Osteocyte (in vitro differentiated cells): ENCODE measurements around the gene CACNB1. TPM values are rescaled to one million over a fixed set of nuclear protein-coding genes. Genes with fewer than 3 reads are reported as not detected.

Experiments
- DNase-seq: peaks from one replicate; pipeline ENCODE4 v3.0.0; 2021; ENCODE audit warnings: mixed read lengths; ENCODE audit not compliant: unreplicated experiment; ENCODE audit errors: extremely low spot score
- H3K27ac Mint-ChIP-seq: one replicate; pipeline ENCODE4 v1.8.0; 2021; ENCODE audit warnings: mild to moderate bottlenecking, mixed read lengths; ENCODE audit not compliant: unreplicated experiment
- H3K27me3 Mint-ChIP-seq: one replicate; pipeline ENCODE4 v1.8.0; 2021; ENCODE audit warnings: mixed read lengths; ENCODE audit not compliant: unreplicated experiment
- H3K36me3 Mint-ChIP-seq: one replicate; pipeline ENCODE4 v1.8.0; 2021; ENCODE audit warnings: mixed read lengths; ENCODE audit not compliant: unreplicated experiment
- H3K4me1 Mint-ChIP-seq: one replicate; pipeline ENCODE4 v1.8.0; 2021; ENCODE audit warnings: mixed read lengths; ENCODE audit not compliant: unreplicated experiment
- H3K4me3 Mint-ChIP-seq: one replicate; pipeline ENCODE4 v1.8.0; 2021; ENCODE audit warnings: mild to moderate bottlenecking, moderate library complexity, mixed read lengths; ENCODE audit not compliant: unreplicated experiment
- H3K9me3 Mint-ChIP-seq: one replicate; pipeline ENCODE4 v1.8.0; 2021; ENCODE audit warnings: mixed read lengths; ENCODE audit not compliant: unreplicated experiment
- total RNA-seq: library from RNA; stranded (reverse); gene quantifications from 2 replicates; pipeline ENCODE4 v1.2.1, GENCODE V29; 2021
- TF ChIP-seq, protein P1 (sequence below): fragments of 200-600 bp; sonication (generic); IDR thresholded peaks from 2 replicates; pipeline ENCODE4 v1.5.0; 2021; ENCODE audit warnings: antibody characterized with exemption, mild to moderate bottlenecking, moderate library complexity

The CACNB1 gene
- total RNA-seq, 1 donor from 2014 or later: 15.4 TPM

- TF ChIP-seq, protein P1, sequence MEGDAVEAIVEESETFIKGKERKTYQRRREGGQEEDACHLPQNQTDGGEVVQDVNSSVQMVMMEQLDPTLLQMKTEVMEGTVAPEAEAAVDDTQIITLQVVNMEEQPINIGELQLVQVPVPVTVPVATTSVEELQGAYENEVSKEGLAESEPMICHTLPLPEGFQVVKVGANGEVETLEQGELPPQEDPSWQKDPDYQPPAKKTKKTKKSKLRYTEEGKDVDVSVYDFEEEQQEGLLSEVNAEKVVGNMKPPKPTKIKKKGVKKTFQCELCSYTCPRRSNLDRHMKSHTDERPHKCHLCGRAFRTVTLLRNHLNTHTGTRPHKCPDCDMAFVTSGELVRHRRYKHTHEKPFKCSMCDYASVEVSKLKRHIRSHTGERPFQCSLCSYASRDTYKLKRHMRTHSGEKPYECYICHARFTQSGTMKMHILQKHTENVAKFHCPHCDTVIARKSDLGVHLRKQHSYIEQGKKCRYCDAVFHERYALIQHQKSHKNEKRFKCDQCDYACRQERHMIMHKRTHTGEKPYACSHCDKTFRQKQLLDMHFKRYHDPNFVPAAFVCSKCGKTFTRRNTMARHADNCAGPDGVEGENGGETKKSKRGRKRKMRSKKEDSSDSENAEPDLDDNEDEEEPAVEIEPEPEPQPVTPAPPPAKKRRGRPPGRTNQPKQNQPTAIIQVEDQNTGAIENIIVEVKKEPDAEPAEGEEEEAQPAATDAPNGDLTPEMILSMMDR: no peak
- Mint-ChIP-seq H3K4me1 (peaks cover 25% of the 10 kb centered on the region), H3K36me3 (no peaks in the 10 kb centered on the region), H3K9me3 (no peaks in the 10 kb centered on the region), H3K27me3 (peaks cover 11% of the 10 kb centered on the region), H3K4me3 (no peak overlapping the region), H3K27ac (peak overlapping the region; percentile 41)
- no peak for DNase-seq
Measured at GRCh38 chr17:39231091-39231561, 33.7 kb upstream of the CACNB1 start.

- Mint-ChIP-seq H3K36me3 (no peaks in the 10 kb centered on the region), H3K4me1 (peaks cover 25% of the 10 kb centered on the region), H3K27me3 (peaks cover 12% of the 10 kb centered on the region), H3K9me3 (no peaks in the 10 kb centered on the region), H3K4me3 (no peak overlapping the region), H3K27ac (no peak overlapping the region)
- TF ChIP-seq, protein P1: no peak
- DNase-seq: no peak
Measured at GRCh38 chr17:39230361-39230760, 32.9 kb upstream of the CACNB1 start.

DNA sequence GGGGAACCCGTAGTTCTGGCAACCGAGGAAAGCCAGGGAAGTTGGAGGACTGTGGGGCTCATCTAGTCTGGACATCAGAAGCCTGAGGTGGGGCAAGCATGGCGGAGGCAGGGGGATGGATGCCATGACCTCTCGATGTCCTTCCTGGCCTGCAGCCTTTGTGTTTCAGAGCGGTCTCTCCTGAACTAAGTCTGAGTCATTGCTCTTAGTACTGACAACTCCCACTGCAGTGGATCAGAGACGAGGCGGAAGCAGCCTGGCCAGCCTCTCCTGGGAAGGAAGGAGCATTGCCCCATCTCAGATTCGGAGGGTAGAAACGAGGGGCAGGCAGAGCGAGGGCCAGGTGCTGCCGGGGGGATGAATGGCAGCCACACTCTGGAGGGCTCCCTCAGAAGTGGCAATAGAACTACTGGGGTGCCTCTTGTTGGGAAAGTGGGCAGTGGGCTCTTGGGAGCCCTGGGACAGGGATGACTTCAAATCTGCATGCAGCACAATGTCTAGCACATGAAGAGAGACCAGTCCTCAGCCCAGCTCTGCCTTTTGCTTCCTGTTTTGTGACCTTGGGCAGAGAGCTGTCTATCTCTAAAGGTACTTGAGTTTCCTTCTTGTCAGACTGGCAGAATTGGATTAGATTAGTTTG is 31.9 kb upstream of the CACNB1 start:
- H3K4me1 Mint-ChIP-seq: peaks cover 27% of the 10 kb centered on the region
- peaks cover 13% of the 10 kb centered on the region for H3K27me3 Mint-ChIP-seq
- TF ChIP-seq, protein P1: no peak
- peak overlapping the region; percentile 12 for H3K27ac Mint-ChIP-seq
- DNase-seq: no peak
- H3K36me3 Mint-ChIP-seq: no peaks in the 10 kb centered on the region
- no peak overlapping the region for H3K4me3 Mint-ChIP-seq
- H3K9me3 Mint-ChIP-seq: no peaks in the 10 kb centered on the region

GRCh38 chr17:39227364-39227919 is 30.0 kb upstream of the CACNB1 start:
- DNase-seq: no peak
- Mint-ChIP-seq H3K4me3 (no peak overlapping the region), H3K36me3 (no peaks in the 10 kb centered on the region), H3K4me1 (peaks cover 42% of the 10 kb centered on the region), H3K27me3 (peaks cover 18% of the 10 kb centered on the region), H3K9me3 (no peaks in the 10 kb centered on the region), H3K27ac (no peak overlapping the region)
- TF ChIP-seq, protein P1: no peak

GRCh38 chr17:39225959-39226683 is 28.7 kb upstream of the CACNB1 start:
- Mint-ChIP-seq H3K27me3 (peaks cover 10% of the 10 kb centered on the region), H3K27ac (no peak overlapping the region), H3K9me3 (no peaks in the 10 kb centered on the region), H3K4me1 (peaks cover 29% of the 10 kb centered on the region), H3K36me3 (no peaks in the 10 kb centered on the region), H3K4me3 (peak overlapping the region; percentile 76)
- no peak for DNase-seq
- TF ChIP-seq, protein P1: no peak
